NCI-H748 treated with DMSO at 0.1 percent for 48 hours (cell line): ENCODE results near the gene DCST2.

Experiments used
- DNase-seq: peaks from one replicate; lab custom pipeline; 2025; lab: John Stamatoyannopoulos, UW

Gene DCST2

GRCh38 chr1:155010211-155010918 lies 23.2 kb downstream of the DCST2 start:
- no peak for DNase-seq

GRCh38 chr1:155009742-155010141 lies 23.8 kb downstream of the DCST2 start:
- DNase-seq, result no peak

DNA sequence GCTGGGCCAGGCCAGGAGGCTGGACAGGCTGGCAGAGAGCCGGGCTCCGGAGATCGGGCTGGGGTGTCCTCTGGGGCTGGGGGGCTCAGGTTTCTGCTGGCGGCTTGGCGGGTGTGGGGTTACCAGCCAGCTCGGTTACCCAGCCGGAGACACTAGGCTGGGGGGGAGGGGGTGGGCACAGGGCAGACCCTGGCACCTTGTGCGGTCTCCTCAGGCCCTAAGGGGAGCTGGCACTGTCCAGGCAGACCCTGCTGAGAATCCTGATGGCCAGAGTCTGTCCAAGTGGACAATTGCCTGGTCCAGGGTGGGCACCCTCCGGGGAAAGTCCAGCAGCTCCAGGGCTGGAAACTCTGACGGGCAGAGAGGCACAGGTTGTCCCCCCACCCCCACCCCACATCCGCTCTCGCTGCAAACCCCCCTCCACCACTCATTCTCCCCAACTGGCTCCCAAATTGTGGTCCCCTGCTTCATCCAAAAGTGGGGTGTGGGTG lies 24.3 kb downstream of the DCST2 start:
- no peak for DNase-seq

GRCh38 chr1:155008015-155008941 lies 25.3 kb downstream of the DCST2 start:
- DNase-seq, result no peak

- no peak for DNase-seq
Measured at GRCh38 chr1:155007251-155007828, 26.2 kb downstream of the DCST2 start.

DNA sequence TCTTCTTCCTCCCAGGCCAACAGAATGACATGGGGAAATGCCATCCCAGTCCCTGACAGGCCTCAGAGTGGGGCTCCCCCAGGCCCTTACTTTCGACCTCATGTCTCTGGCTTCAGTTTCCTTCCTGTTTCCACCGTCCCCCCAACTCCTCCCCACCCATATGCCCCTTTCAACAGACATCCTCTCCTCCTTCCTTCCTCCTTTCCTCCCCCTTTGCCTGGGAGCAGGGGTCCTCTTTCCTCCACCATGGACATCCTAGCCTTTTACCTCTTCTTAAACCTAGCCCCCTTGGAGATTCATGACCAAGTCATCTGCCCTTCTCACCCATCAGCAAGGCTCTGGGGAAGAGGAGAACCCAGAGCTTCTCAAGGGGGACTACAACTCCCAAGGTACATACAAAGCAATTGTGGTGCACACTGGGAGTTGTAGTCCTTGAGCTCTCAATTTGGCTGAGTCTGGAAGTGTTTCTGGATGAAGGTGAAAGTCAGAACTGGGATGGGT lies 26.9 kb downstream of the DCST2 start:
- no peak for DNase-seq

GRCh38 chr1:155005076-155006011 lies 28.2 kb downstream of the DCST2 start:
- DNase-seq, result no peak

DNA sequence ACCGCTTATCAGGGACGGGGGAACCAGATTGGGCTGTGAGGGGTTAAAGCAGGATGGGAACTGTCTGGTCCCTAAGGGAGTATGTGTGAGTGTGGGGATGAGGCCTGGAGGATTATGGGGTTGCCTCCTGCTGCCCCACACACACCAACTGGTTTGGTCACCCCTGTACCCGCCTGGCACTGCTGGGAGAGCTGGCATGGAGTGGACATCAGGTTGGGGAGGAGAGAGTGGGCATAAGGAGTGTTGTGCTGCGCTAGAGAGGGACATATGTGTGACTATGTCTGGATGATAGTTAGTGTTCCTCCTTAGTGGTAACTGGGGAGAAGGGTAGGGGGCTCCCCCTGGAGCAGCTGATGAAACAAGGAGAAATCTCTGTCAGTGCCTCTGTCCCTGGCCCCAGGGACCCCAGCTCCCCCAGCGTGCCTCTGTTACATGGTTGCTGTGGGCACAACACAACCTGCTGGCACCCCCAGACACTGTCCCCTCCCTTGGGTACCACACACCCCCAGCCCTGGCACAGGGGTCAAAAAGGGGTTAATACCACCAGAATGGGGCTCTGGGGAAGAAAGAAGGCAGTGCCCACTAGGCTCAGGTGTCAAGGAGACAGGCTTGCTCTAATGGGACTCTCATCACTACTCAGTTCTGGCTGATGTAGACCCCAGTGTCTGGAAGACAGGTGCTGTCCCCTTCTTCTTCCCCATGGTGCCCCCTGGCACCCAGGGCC lies 29.1 kb downstream of the DCST2 start:
- no peak for DNase-seq

- DNase-seq, result no peak
Measured at GRCh38 chr1:155003766-155004351, 29.7 kb downstream of the DCST2 start.

GRCh38 chr1:155003227-155003765 lies 30.3 kb downstream of the DCST2 start:
- DNase-seq, result peak; percentile 27

DNA sequence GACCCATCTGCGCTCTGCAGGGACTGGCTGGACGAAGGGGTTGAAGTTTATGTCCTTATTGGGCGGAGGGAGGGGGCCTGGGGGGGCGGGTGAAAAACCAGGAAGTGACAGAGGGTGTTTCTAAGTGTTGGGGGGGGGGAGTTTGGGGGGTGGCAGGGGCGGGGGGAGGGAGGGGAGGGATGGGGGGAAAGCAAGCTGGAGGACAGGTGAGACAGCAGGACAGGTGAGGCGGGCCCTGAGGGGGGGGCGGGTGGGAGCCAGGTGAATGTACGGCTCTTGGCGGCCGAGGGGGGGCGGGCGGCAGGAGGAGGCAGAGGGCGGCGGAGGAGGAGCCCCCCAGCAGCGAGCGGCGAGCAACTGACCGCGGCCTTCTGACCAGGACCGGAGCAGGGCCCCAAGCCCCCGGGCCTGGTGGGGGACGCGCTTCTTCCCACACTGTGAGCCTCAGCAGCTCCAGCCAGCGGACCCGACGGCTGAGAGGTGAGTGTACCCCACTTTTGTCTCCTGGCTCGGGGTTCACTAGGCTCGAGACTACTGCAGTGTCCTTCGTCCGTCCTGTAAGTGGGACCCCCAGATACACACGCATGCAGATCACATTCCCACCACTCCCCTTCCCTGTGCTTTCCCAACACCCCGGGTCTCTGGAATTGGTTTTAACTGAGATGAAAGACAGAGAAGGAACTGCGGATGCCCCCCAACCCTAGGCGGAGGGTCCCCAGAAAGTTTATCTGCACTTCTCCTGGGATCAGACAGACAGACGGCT lies 30.9 kb downstream of the DCST2 start, which contains the start of gene ZBTB7B:
Gene ZBTB7B (plus strand): TSS at position 339 of the 763 bp plus-strand sequence. CDS start 11,859 bp downstream, outside the sequence.
- DNase-seq, result no peak

- peak; percentile 97 for DNase-seq
Measured at GRCh38 chr1:155001675-155002463, 31.7 kb downstream of the DCST2 start.

DNA sequence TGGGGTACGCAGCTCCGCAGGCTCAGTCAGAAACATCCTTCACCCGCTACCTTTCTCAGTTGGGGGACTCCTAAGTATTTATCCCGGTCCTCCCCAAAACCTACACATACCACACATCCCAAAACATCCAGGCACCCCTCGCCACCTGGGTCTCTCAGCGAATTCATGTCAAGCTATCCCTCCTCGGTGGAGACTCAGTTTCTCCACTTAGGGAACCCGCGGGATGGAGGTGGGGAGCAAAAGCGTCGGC lies 32.2 kb downstream of the DCST2 start:
- DNase-seq, result no peak

GRCh38 chr1:155000726-155001424 lies 32.7 kb downstream of the DCST2 start:
- no peak for DNase-seq

DNA sequence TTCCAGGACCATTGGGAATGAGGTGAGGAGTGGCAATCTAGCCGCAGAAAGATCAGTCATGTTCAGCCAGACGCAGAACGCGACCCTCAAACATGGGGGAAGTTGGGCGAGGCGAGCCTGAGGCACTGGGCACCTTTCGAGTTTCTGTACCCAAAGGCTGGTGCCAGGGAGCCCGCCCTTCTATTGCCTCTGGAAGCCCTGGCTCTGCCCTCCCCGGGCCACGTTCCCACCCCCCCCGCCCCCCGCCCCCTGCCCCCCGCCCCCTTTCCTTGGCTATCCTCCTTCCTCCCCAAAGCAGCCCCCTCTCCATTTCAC lies 33.2 kb downstream of the DCST2 start:
- DNase-seq, result no peak

DNA sequence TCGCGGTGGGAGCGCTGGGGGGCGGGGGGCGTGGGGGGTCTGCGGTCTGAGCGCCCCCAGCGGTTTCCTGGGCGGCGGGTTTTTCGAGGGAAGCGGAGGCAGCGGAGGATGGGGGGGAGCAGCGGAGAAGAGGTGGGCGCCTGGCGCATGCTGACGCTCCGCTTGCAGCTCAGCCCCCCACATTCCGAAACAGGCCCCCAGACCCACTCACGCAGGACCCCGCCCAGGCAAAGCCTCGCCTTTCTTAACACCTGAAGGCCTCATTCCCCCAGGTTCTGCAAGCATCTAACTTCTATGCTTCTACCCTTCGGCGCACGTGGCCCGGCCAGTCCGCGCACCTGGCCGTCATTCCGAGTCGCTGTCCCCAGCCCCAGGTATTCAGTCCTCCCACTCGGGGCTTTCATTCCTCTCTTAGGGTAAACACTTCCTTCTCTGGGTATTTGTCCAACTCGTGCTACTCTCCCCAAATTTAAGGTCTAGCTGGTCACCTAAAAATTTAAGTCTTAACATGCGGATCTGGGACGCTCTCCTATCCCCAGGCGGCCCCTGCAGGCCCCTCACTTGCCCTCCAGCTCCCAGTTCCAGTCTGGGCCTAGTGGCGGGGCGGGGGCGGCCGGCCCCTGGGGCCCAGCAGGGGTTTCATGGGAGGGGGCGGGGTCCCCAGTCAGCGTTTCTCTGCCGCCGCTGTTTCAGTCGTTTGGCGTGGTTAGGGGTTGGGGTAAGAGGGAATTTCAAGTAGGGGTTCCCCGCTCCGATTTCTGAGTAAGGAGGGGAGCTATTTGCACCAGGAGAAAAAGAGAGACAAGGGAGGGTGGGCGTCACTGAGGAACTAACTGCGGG lies 33.8 kb downstream of the DCST2 start:
- DNase-seq, result no peak
